Trophoblast cell (in vitro differentiated cells and primary cell): ENCODE measurements around the gene CD79A.

Source experiments
- DNase-seq, 2 donors: peaks; one replicate each; pipeline ENCODE4 v3.0.0-alpha.2; 2016
- H2AFZ ChIP-seq: 2 replicates; pipeline ENCODE4 v1.6.1; 2013; ENCODE audit warnings: low read length, moderate library complexity, mild to moderate bottlenecking; ENCODE audit not compliant: insufficient read depth, poor library complexity
- H2AK5ac ChIP-seq: 2 replicates; pipeline ENCODE4 v1.6.1; 2013; ENCODE audit warnings: mild to moderate bottlenecking, low read length
- H2BK120ac ChIP-seq: 2 replicates; pipeline ENCODE4 v1.6.1; 2013; ENCODE audit warnings: low read length, mild to moderate bottlenecking, moderate library complexity; ENCODE audit not compliant: insufficient read depth, poor library complexity
- H2BK12ac ChIP-seq: 2 replicates; pipeline ENCODE4 v1.6.1; 2013; ENCODE audit warnings: mild to moderate bottlenecking, low read length, moderate library complexity
- H2BK5ac ChIP-seq: 2 replicates; pipeline ENCODE4 v1.6.1; 2013; ENCODE audit warnings: low read length, low read depth, moderate library complexity, mild to moderate bottlenecking; ENCODE audit not compliant: poor library complexity
- H3K14ac ChIP-seq: 2 replicates; pipeline ENCODE4 v1.6.1; 2013; ENCODE audit warnings: mild to moderate bottlenecking, low read length
- H3K18ac ChIP-seq: 2 replicates; pipeline ENCODE4 v1.6.1; 2013; ENCODE audit warnings: mild to moderate bottlenecking, low read length
- H3K23ac ChIP-seq: 2 replicates; pipeline ENCODE4 v1.6.1; 2013; ENCODE audit warnings: low read length
- H3K27ac ChIP-seq: 2 replicates; pipeline ENCODE4 v1.5.1; 2013; ENCODE audit warnings: low read depth, mild to moderate bottlenecking, inconsistent platforms, low read length, moderate library complexity
- H3K27me3 ChIP-seq: 2 replicates; pipeline ENCODE4 v1.6.1; 2013; ENCODE audit warnings: inconsistent platforms, mild to moderate bottlenecking, low read length, moderate library complexity; ENCODE audit not compliant: insufficient read depth
- H3K36me3 ChIP-seq, 2 experiments: 1 replicate in 1 of 2; 2 replicates in 1 of 2; pipeline ENCODE4 v1.6.1; 2013; ENCODE audit warnings: low read length in 2 of 2, mild to moderate bottlenecking in 2 of 2, moderate library complexity in 1 of 2; ENCODE audit not compliant: insufficient read depth in 2 of 2, control insufficient read depth in 1 of 2
- H3K4ac ChIP-seq: 2 replicates; pipeline ENCODE4 v1.6.1; 2013; ENCODE audit warnings: low read depth, mild to moderate bottlenecking, low read length, moderate library complexity
- H3K4me1 ChIP-seq, 2 experiments: 1 replicate in 1 of 2; 2 replicates in 1 of 2; pipeline ENCODE4 v1.6.1; 2013; ENCODE audit warnings: low read length in 2 of 2, mild to moderate bottlenecking in 2 of 2, moderate library complexity in 1 of 2; ENCODE audit not compliant: insufficient read depth in 2 of 2, control insufficient read depth in 1 of 2
- H3K4me2 ChIP-seq: 2 replicates; pipeline ENCODE4 v1.6.1; 2013; ENCODE audit warnings: inconsistent platforms, mild to moderate bottlenecking, low read length, moderate library complexity
- H3K4me3 ChIP-seq: 2 replicates; pipeline ENCODE4 v1.5.1; 2013; ENCODE audit warnings: mild to moderate bottlenecking, low read depth, low read length, inconsistent platforms
- H3K79me1 ChIP-seq: one replicate; pipeline ENCODE4 v1.6.1; 2013; ENCODE audit warnings: low read length
- H3K79me2 ChIP-seq: 2 replicates; pipeline ENCODE4 v1.6.1; 2013; ENCODE audit warnings: low read length, mild to moderate bottlenecking; ENCODE audit not compliant: control insufficient read depth, insufficient read depth, poor library complexity
- H3K9ac ChIP-seq: 2 replicates; pipeline ENCODE4 v1.6.1; 2013; ENCODE audit warnings: mild to moderate bottlenecking, low read length
- H3K9me3 ChIP-seq: 2 replicates; pipeline ENCODE4 v1.6.1; 2013; ENCODE audit warnings: low read depth, mild to moderate bottlenecking, control low read depth, inconsistent platforms, low read length; ENCODE audit not compliant: insufficient read depth
- H4K12ac ChIP-seq: 2 replicates; pipeline ENCODE4 v1.6.1; 2013; ENCODE audit warnings: low read depth, mild to moderate bottlenecking, low read length, moderate library complexity
- H4K8ac ChIP-seq: 2 replicates; pipeline ENCODE4 v1.6.1; 2013; ENCODE audit warnings: low read depth, mild to moderate bottlenecking, low read length, moderate library complexity
- H4K91ac ChIP-seq: one replicate; pipeline ENCODE4 v1.6.1; 2013; ENCODE audit warnings: low read depth, mild to moderate bottlenecking, low read length, moderate library complexity
- whole genome bisulfite sequencing: extraction: QIAGEN DNeasy Blood & Tissue Kit; methylation state at CpG from one replicate; pipeline ENCODE4 v1.1.7; 2013; ENCODE audit warnings: missing lambda C conversion rate; ENCODE audit not compliant: insufficient read length, insufficient coverage; ENCODE audit errors: extremely low coverage; 5-methylcytosine and 5-hydroxymethylcytosine counted together

Gene CD79A

DNA sequence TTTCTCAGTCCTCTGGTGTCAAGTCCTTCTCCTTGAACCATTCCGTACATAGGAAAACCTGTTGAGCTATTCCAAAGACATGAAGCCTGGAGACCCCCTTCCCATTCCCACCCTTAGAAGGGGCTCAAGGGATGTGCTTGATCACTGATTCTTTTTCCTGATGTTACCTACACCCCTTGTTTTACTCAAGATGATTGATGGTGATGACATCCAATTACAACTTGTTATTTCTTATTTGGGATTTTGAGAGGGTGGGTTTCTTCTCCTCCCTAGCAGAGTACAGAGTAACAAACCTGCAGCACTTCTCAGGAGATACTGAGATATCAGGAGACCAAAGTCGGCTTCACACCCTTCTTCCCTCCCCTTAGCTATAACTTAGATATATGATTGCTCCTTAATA, 23.7 kb upstream of the CD79A start:
- Histone ChIP-seq H3K4ac (no peak overlapping the region), H3K4me3 (no peak overlapping the region), H4K91ac (no peak overlapping the region), H2AFZ (no peak overlapping the region), H3K4me1 (no peaks in the 10 kb centered on the region), H3K18ac (no peak overlapping the region), H3K14ac (no peak overlapping the region), H3K27ac (no peak overlapping the region), H3K27me3 (no peaks in the 10 kb centered on the region), H3K79me2 (no peaks in the 10 kb centered on the region), H4K12ac (no peak overlapping the region), H3K9ac (no peak overlapping the region), H2BK120ac (no peak overlapping the region), H2BK5ac (no peak overlapping the region), H2BK12ac (no peak overlapping the region), H3K79me1 (no peaks in the 10 kb centered on the region), H3K4me2 (no peak overlapping the region), H3K36me3 (no peaks in the 10 kb centered on the region), H3K23ac (no peak overlapping the region), H2AK5ac (no peak overlapping the region), H3K9me3 (no peaks in the 10 kb centered on the region), H4K8ac (no peak overlapping the region)
- DNase-seq: no peak
- WGBS: no CpG with 5 or more reads among the region's 2 CpGs

GRCh38 chr19:41853768-41854167, 23.3 kb upstream of the CD79A start:
- H3K79me2 ChIP-seq: no peaks in the 10 kb centered on the region
- no CpG with 5 or more reads among the region's 2 CpGs for WGBS
- no peak overlapping the region for H2BK120ac ChIP-seq
- no peak overlapping the region for H3K27ac ChIP-seq
- no peak overlapping the region for H4K8ac ChIP-seq
- no peak overlapping the region for H2BK12ac ChIP-seq
- H3K23ac ChIP-seq: peak overlapping the region; percentile 25
- H3K14ac ChIP-seq: no peak overlapping the region
- no peaks in the 10 kb centered on the region for H3K27me3 ChIP-seq
- H3K9me3 ChIP-seq: no peaks in the 10 kb centered on the region
- no peak for DNase-seq
- H3K4me2 ChIP-seq: no peak overlapping the region
- no peak overlapping the region for H3K18ac ChIP-seq
- H3K4me1 ChIP-seq: no peaks in the 10 kb centered on the region
- no peaks in the 10 kb centered on the region for H3K79me1 ChIP-seq
- no peak overlapping the region for H3K9ac ChIP-seq
- H3K36me3 ChIP-seq: no peaks in the 10 kb centered on the region
- H2AFZ ChIP-seq: no peak overlapping the region
- no peak overlapping the region for H3K4ac ChIP-seq
- no peak overlapping the region for H2BK5ac ChIP-seq
- no peak overlapping the region for H4K91ac ChIP-seq
- H4K12ac ChIP-seq: no peak overlapping the region
- no peak overlapping the region for H2AK5ac ChIP-seq
- no peak overlapping the region for H3K4me3 ChIP-seq

DNA sequence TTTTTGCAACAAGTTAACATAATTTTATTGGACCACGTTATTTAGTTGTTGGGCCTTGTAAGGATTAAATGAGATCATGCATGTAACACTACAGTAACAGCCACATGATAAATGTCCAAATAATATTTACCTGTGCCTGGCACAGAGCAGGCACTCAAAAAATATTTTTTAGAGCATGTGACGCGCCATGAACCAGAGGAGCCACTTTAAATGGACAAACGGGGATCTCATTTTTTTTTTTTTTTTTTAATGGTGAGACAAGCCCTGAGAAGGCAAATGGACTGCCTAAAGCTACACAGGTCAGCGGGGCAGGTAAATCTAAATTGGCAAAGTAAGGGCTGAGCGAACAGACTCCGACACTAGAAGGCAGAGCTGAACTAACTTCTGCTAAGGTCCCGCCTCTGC, 17.9 kb upstream of the CD79A start:
- H2BK12ac ChIP-seq: no peak overlapping the region
- H3K9me3 ChIP-seq: no peaks in the 10 kb centered on the region
- no peak overlapping the region for H3K23ac ChIP-seq
- DNase-seq: no peak
- peaks cover 20% of the 10 kb centered on the region for H3K79me2 ChIP-seq
- no peak overlapping the region for H3K4me3 ChIP-seq
- H3K27me3 ChIP-seq: no peaks in the 10 kb centered on the region
- peaks cover 12% of the 10 kb centered on the region for H3K79me1 ChIP-seq
- no peak overlapping the region for H2AK5ac ChIP-seq
- peak overlapping the region; percentile 35 for H3K27ac ChIP-seq
- H2BK5ac ChIP-seq: no peak overlapping the region
- peaks cover 3 to 11% of the 10 kb centered on the region in 2 experiments for H3K4me1 ChIP-seq
- H3K4ac ChIP-seq: no peak overlapping the region
- H4K91ac ChIP-seq: no peak overlapping the region
- peaks cover 31 to 33% of the 10 kb centered on the region in 2 experiments for H3K36me3 ChIP-seq
- H2AFZ ChIP-seq: no peak overlapping the region
- no CpG with 5 or more reads among the region's 8 CpGs for WGBS
- H3K9ac ChIP-seq: no peak overlapping the region
- H4K8ac ChIP-seq: peak overlapping the region; percentile 57
- H3K18ac ChIP-seq: no peak overlapping the region
- peak overlapping the region; percentile 69 for H3K4me2 ChIP-seq
- H2BK120ac ChIP-seq: no peak overlapping the region
- no peak overlapping the region for H3K14ac ChIP-seq
- no peak overlapping the region for H4K12ac ChIP-seq

GRCh38 chr19:41859618-41860418, 17.3 kb upstream of the CD79A start, which contains the start of gene RPS19:
TSS of gene RPS19 (plus strand) at chr19:41860255. CDS start at chr19:41860775, 520 bp downstream.
- peak within 1 kb of the TSS; percentile 88 for H3K4me3 ChIP-seq
- no peak within 1 kb of the TSS for H3K23ac ChIP-seq
- H3K9ac ChIP-seq: peak within 1 kb of the TSS; percentile 99
- H3K36me3 ChIP-seq: peaks cover 36 to 39% of the 10 kb centered on the region in 2 experiments
- peak within 1 kb of the TSS; percentile 85 for H2BK120ac ChIP-seq
- peak within 1 kb of the TSS; percentile 85 for H3K27ac ChIP-seq
- peak within 1 kb of the TSS; percentile 19 for H2BK12ac ChIP-seq
- peak within 1 kb of the TSS; percentile 84 for H3K4ac ChIP-seq
- no peaks in the 10 kb centered on the region for H3K9me3 ChIP-seq
- no peaks in the 10 kb centered on the region for H3K27me3 ChIP-seq
- peak within 1 kb of the TSS; percentile 91 for H3K14ac ChIP-seq
- peaks cover 12% of the 10 kb centered on the region for H3K79me1 ChIP-seq
- peak within 1 kb of the TSS; percentile 79 for H4K12ac ChIP-seq
- WGBS: no CpG with 5 or more reads among the region's 76 CpGs
- peak within 1 kb of the TSS; percentile 81 for H3K18ac ChIP-seq
- H2AFZ ChIP-seq: peak within 1 kb of the TSS; percentile 56
- H4K91ac ChIP-seq: peak within 1 kb of the TSS; percentile 96
- peak; percentile 99 to 100 for DNase-seq
- peaks cover 6 to 11% of the 10 kb centered on the region in 2 experiments for H3K4me1 ChIP-seq
- peak within 1 kb of the TSS; percentile 94 for H2BK5ac ChIP-seq
- H4K8ac ChIP-seq: peak within 1 kb of the TSS; percentile 88
- H2AK5ac ChIP-seq: peak within 1 kb of the TSS; percentile 72
- peaks cover 20% of the 10 kb centered on the region for H3K79me2 ChIP-seq
- peak within 1 kb of the TSS; percentile 69 for H3K4me2 ChIP-seq
